Activated T-helper 17 cell treated with anti-CD3 and anti-CD28 coated beads, Interleukin-2, amount 50 U/mL, for 72 hours (primary cell): ENCODE data around the gene FLACC1. TPM values are rescaled to one million over a fixed set of nuclear protein-coding genes. Genes with fewer than 3 reads are reported as not detected.
"Not testable (repeated sequence)": the region's sequence is repeated elsewhere in the genome, so short reads cannot be mapped to it uniquely, and the experiment has no call there.

ENCODE experiments used
- ATAC-seq: fragments of 150-1000 bp; cut with Tn5 transposase; replicated peaks from 2 replicates; pipeline ENCODE4 v1.10.0; 2021; ENCODE audit warnings: mild to moderate bottlenecking, moderate library complexity
- H3K27ac Mint-ChIP-seq: one replicate; pipeline ENCODE4 v1.8.0; 2022; ENCODE audit warnings: mixed read lengths
- H3K27me3 Mint-ChIP-seq: one replicate; pipeline ENCODE4 v1.8.0; 2022; ENCODE audit warnings: mixed read lengths
- H3K36me3 Mint-ChIP-seq: one replicate; pipeline ENCODE4 v1.8.0; 2022; ENCODE audit warnings: low read depth, mild to moderate bottlenecking, mixed read lengths
- H3K4me1 Mint-ChIP-seq: one replicate; pipeline ENCODE4 v1.8.0; 2022; ENCODE audit warnings: mixed read lengths
- H3K4me3 Mint-ChIP-seq: one replicate; pipeline ENCODE4 v1.8.0; 2022; ENCODE audit warnings: mild to moderate bottlenecking, mixed read lengths
- H3K9me3 Mint-ChIP-seq: one replicate; pipeline ENCODE4 v1.8.0; 2022; ENCODE audit warnings: mixed read lengths
- total RNA-seq, 2 donors: library from RNA; stranded (reverse); gene quantifications; one replicate each; pipeline ENCODE4 v1.2.3, GENCODE V29; 2022

The FLACC1 gene, protein sequence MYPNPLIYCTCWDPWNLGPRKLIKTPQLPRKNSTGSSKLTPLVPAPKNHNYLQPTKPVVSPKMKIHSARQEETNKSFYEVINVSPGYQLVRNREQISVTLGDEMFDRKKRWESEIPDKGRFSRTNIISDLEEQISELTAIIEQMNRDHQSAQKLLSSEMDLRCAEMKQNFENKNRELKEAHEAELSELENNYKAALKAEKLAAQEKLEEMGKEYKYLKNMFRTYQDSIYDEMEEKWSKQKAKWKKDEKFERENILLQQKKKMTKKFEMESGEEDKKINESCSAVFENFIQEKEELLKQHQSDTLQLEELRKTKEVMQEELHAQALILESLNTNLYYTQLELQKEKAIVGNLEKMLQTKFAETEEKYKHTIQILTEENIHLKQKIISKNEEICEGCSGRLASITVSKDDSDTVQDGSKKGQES
- total RNA-seq, result 1 to 10 TPM; 1.1 to 2.1 TPM

GRCh38 chr2:201357221-201357620 lies at the start of gene FLACC1:
Gene FLACC1, minus strand, starts transcription at chr2:201357345. Its CDS starts 5,941 bp downstream, at chr2:201351404.
- H3K9me3 Mint-ChIP-seq, result no peaks in the 10 kb centered on the region
- H3K36me3 Mint-ChIP-seq, result peaks cover 13% of the 10 kb centered on the region
- no peak within 1 kb of the TSS for H3K4me3 Mint-ChIP-seq
- no peak within 1 kb of the TSS for H3K27ac Mint-ChIP-seq
- no peaks in the 10 kb centered on the region for H3K27me3 Mint-ChIP-seq
- H3K4me1 Mint-ChIP-seq, result peaks cover 7% of the 10 kb centered on the region
- no peak for ATAC-seq

- H3K4me3 Mint-ChIP-seq, result peak overlapping the region; percentile 30
- H3K9me3 Mint-ChIP-seq, result no peaks in the 10 kb centered on the region
- H3K27me3 Mint-ChIP-seq, result no peaks in the 10 kb centered on the region
- peak; percentile 67 for ATAC-seq
- peaks cover 15% of the 10 kb centered on the region for H3K4me1 Mint-ChIP-seq
- H3K36me3 Mint-ChIP-seq, result peaks cover 46% of the 10 kb centered on the region
- peak overlapping the region; percentile 29 for H3K27ac Mint-ChIP-seq
Observed at GRCh38 chr2:201406077-201406662, 49.0 kb upstream of the FLACC1 start.

- H3K36me3 Mint-ChIP-seq, result peaks cover 52% of the 10 kb centered on the region
- H3K27me3 Mint-ChIP-seq, result no peaks in the 10 kb centered on the region
- H3K9me3 Mint-ChIP-seq, result no peaks in the 10 kb centered on the region
- peak overlapping the region; percentile 29 for H3K27ac Mint-ChIP-seq
- peak; percentile 86 for ATAC-seq
- peaks cover 14% of the 10 kb centered on the region for H3K4me1 Mint-ChIP-seq
- peak overlapping the region; percentile 13 for H3K4me3 Mint-ChIP-seq
Observed at GRCh38 chr2:201404699-201405280, 47.6 kb upstream of the FLACC1 start.

DNA sequence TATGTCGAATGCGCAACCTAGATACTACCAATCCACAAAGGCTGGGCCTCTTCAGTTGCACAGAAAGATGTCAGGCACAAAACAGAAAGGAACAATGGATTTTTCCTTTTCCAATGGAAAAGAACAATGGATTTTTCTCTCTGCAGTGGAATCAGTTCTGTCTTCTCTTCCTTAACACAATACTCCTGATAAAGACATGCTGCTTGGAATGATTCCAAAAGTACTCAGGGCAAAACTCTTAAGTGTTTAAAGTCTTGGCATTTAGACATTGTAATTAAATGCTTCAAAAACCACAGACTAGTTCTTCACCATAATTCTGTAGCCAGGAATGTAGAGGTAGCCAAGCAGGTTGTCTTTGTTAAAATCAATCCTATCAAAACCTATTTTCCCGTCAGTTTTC lies 46.7 kb upstream of the FLACC1 start:
- ATAC-seq, result no peak
- peaks cover 14% of the 10 kb centered on the region for H3K4me1 Mint-ChIP-seq
- H3K27ac Mint-ChIP-seq, result no peak overlapping the region
- peaks cover 61% of the 10 kb centered on the region for H3K36me3 Mint-ChIP-seq
- no peaks in the 10 kb centered on the region for H3K9me3 Mint-ChIP-seq
- no peak overlapping the region for H3K4me3 Mint-ChIP-seq
- no peaks in the 10 kb centered on the region for H3K27me3 Mint-ChIP-seq

- H3K4me3 Mint-ChIP-seq, result no peak overlapping the region
- H3K9me3 Mint-ChIP-seq, result no peaks in the 10 kb centered on the region
- H3K27me3 Mint-ChIP-seq, result no peaks in the 10 kb centered on the region
- no peak for ATAC-seq
- H3K36me3 Mint-ChIP-seq, result peaks cover 68% of the 10 kb centered on the region
- no peak overlapping the region for H3K27ac Mint-ChIP-seq
- peaks cover 11% of the 10 kb centered on the region for H3K4me1 Mint-ChIP-seq
Observed at GRCh38 chr2:201402651-201403562, 45.8 kb upstream of the FLACC1 start.

DNA sequence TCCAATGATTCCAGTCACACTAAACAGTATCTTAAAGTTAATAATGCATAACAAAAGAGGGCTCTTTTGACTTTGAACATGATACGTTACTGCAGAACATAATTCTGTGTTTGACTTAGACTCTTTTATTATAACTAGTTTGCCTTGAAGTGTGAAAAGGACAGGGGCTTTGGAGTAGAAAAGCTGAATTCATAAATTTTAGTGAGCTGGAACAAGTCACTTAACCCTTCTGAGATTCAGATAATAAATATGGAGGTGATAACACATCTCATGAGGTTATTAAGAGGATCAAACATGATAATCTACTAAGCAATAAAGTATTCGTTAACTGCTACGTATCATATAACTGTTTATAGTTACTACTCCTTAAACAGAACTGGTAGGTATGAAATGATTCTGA lies 44.7 kb upstream of the FLACC1 start:
- H3K4me1 Mint-ChIP-seq, result peaks cover 11% of the 10 kb centered on the region
- H3K9me3 Mint-ChIP-seq, result no peaks in the 10 kb centered on the region
- peak overlapping the region; percentile 63 for H3K27ac Mint-ChIP-seq
- H3K4me3 Mint-ChIP-seq, result no peak overlapping the region
- no peak for ATAC-seq
- H3K36me3 Mint-ChIP-seq, result peaks cover 75% of the 10 kb centered on the region
- no peaks in the 10 kb centered on the region for H3K27me3 Mint-ChIP-seq

DNA sequence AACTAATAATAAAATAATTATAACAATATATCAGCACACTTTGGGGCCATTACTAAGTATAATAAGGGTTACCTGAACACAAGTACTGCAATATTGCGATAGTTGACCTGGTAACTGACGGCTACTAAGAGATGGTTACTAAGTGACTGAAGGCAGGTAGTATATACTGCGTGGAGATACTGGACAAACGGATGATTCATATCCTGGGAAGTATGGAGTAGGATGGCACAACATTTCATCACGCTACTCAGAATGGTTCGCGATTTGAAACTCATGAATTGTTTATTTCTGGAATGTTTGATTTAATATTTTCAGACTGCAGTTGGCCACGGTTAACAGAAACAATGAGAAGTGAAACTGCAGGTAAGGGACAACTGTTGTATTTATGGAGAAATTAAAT lies 39.5 kb upstream of the FLACC1 start:
- H3K27ac Mint-ChIP-seq, result no peak overlapping the region
- peaks cover 88% of the 10 kb centered on the region for H3K36me3 Mint-ChIP-seq
- H3K4me3 Mint-ChIP-seq, result no peak overlapping the region
- H3K9me3 Mint-ChIP-seq, result no peaks in the 10 kb centered on the region
- ATAC-seq, result no peak
- no peaks in the 10 kb centered on the region for H3K27me3 Mint-ChIP-seq
- H3K4me1 Mint-ChIP-seq, result no peaks in the 10 kb centered on the region

DNA sequence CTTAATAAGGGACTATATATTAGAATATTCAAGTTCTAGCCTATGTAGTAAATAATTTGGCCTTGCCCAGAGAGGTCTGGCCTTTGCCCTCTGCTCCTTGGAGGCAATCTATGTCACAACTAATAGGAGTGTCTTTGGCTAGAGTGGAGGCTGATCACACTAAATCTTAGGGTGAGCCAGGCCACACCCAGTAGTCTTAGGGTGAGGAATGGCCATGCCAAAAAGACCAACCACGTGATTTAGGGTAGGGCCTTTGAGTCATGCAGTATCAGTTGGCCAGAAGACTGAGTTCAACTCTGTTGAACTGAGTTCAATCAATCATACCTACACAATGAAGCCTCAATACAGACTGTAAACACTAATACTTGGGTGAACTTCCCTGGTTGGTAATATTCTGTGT lies 26.0 kb upstream of the FLACC1 start:
- Mint-ChIP-seq H3K36me3 (peaks cover 94% of the 10 kb centered on the region), H3K4me3 (no peak overlapping the region)
- ATAC-seq, result no peak

GRCh38 chr2:201378496-201379397 lies 21.6 kb upstream of the FLACC1 start:
- H3K36me3 Mint-ChIP-seq, result peaks cover 78% of the 10 kb centered on the region
- H3K27ac Mint-ChIP-seq, result peak overlapping the region; percentile 16
- H3K9me3 Mint-ChIP-seq, result no peaks in the 10 kb centered on the region
- H3K27me3 Mint-ChIP-seq, result no peaks in the 10 kb centered on the region
- no peak overlapping the region for H3K4me3 Mint-ChIP-seq
- ATAC-seq, result no peak
- no peaks in the 10 kb centered on the region for H3K4me1 Mint-ChIP-seq

More for the DNA sequence above, 26.0 kb upstream of the FLACC1 start:
- H3K27ac Mint-ChIP-seq, result no peak overlapping the region
- no peaks in the 10 kb centered on the region for H3K4me1 Mint-ChIP-seq
- no peaks in the 10 kb centered on the region for H3K9me3 Mint-ChIP-seq
- H3K27me3 Mint-ChIP-seq, result no peaks in the 10 kb centered on the region

- ATAC-seq, result no peak
- no peaks in the 10 kb centered on the region for H3K9me3 Mint-ChIP-seq
- peaks cover 71% of the 10 kb centered on the region for H3K36me3 Mint-ChIP-seq
Observed at GRCh38 chr2:201377218-201377617, 20.1 kb upstream of the FLACC1 start.

GRCh38 chr2:201369775-201370174 lies 12.6 kb upstream of the FLACC1 start:
- Mint-ChIP-seq H3K9me3 (peaks cover 4% of the 10 kb centered on the region), H3K4me3 (no peak overlapping the region), H3K27ac (no peak overlapping the region), H3K4me1 (peaks cover 6% of the 10 kb centered on the region), H3K27me3 (no peaks in the 10 kb centered on the region), H3K36me3 (peaks cover 60% of the 10 kb centered on the region)
- ATAC-seq, result no peak

More at GRCh38 chr2:201377218-201377617, 20.1 kb upstream of the FLACC1 start:
- H3K4me3 Mint-ChIP-seq, result no peak overlapping the region
- no peaks in the 10 kb centered on the region for H3K4me1 Mint-ChIP-seq
- H3K27me3 Mint-ChIP-seq, result no peaks in the 10 kb centered on the region
- H3K27ac Mint-ChIP-seq, result no peak overlapping the region

GRCh38 chr2:201369318-201369717 lies 12.2 kb upstream of the FLACC1 start:
- not testable (repeated sequence) for ATAC-seq, H3K4me1 Mint-ChIP-seq, H3K9me3 Mint-ChIP-seq, H3K4me3 Mint-ChIP-seq, H3K27me3 Mint-ChIP-seq, H3K27ac Mint-ChIP-seq
- H3K36me3 Mint-ChIP-seq, result peaks cover 60% of the 10 kb centered on the region

GRCh38 chr2:201366146-201366545 lies 9.0 kb upstream of the FLACC1 start:
- Mint-ChIP-seq H3K9me3 (peaks cover 4% of the 10 kb centered on the region), H3K27ac (no peak overlapping the region), H3K4me1 (peaks cover 5% of the 10 kb centered on the region), H3K36me3 (peaks cover 42% of the 10 kb centered on the region), H3K4me3 (no peak overlapping the region), H3K27me3 (no peaks in the 10 kb centered on the region)
- no peak for ATAC-seq
